Heart right ventricle (tissue), 16 donors: ENCODE results near the gene CTNS. TPM values are rescaled to one million over a fixed set of nuclear protein-coding genes. Genes with fewer than 3 reads are reported as not detected.
A peak's percentile ranks its signal among the peaks of the same experiment; 100 is the strongest.

Experiments used
- ATAC-seq, 8 donors: fragments of 200-7000 bp; cut with Tn5 transposase; one replicate each; pipeline ENCODE4 v1.9.1; 2020; ENCODE audit warnings: mild to moderate bottlenecking in 8 of 8, moderate library complexity in 8 of 8, moderate number of reproducible peaks in 1 of 8
- DNase-seq, 2 donors: peaks; one replicate each; pipeline ENCODE4 v3.0.0-alpha.2; 2020
- H3K27ac ChIP-seq, 10 donors: fragments of 200-600 bp; sonication (generic) in 2 of 10; one replicate each; pipeline versions ENCODE4 v1.5.0 to v1.8.0; 2020 to 2022; ENCODE audit warnings: mild to moderate bottlenecking in 3 of 10
- H3K27me3 ChIP-seq, 7 donors: fragments of 200-600 bp; one replicate each; pipeline ENCODE4 v1.8.0; 2021 to 2022; ENCODE audit warnings: mild to moderate bottlenecking in 2 of 7
- H3K36me3 ChIP-seq, 9 donors: fragments of 200-600 bp; sonication (generic) in 1 of 9; one replicate each; pipeline versions ENCODE4 v1.5.0 to v1.8.0; 2020 to 2022; ENCODE audit warnings: mild to moderate bottlenecking in 2 of 9
- H3K4me1 ChIP-seq, 9 donors: fragments of 200-600 bp; sonication (generic) in 1 of 9; one replicate each; pipeline versions ENCODE4 v1.5.0 to v1.8.0; 2020 to 2022; ENCODE audit warnings: mild to moderate bottlenecking in 4 of 9
- H3K4me3 ChIP-seq, 10 donors: fragments of 200-600 bp; sonication (generic) in 2 of 10; one replicate each; pipeline versions ENCODE4 v1.5.0 to v1.8.0; 2020 to 2022; ENCODE audit warnings: mild to moderate bottlenecking in 7 of 10, moderate library complexity in 2 of 10
- H3K9me3 ChIP-seq, 11 donors: fragments of 200-600 bp in 10 of 11; sonication (generic) in 2 of 11; one replicate each; pipeline versions ENCODE4 v1.5.0 to v1.8.0; 2013 to 2022; ENCODE audit warnings: mild to moderate bottlenecking in 2 of 11, control low read depth in 1 of 11, moderate library complexity in 1 of 11
- CTCF ChIP-seq, 9 donors: fragments of 200-600 bp; sonication (generic) in 2 of 9; IDR thresholded peaks; one replicate each; pipeline versions ENCODE4 v1.5.0 to v1.8.0; 2021 to 2022; ENCODE audit warnings: antibody characterized with exemption in 9 of 9, mild to moderate bottlenecking in 5 of 9, moderate library complexity in 1 of 9
- WGBS, 2 donors: extraction: QIAGEN DNeasy Blood & Tissue Kit; methylation state at CpG; one replicate each; pipeline ENCODE4 v1.1.7; 2013; ENCODE audit warnings: inconsistent platforms in 1 of 2; 5-methylcytosine and 5-hydroxymethylcytosine counted together
- intact Hi-C, 10 donors: fragments of 100-400 bp; cut with DNase I; formaldehyde crosslinking; loops; one replicate each; pipeline versions ENCODE4 v1.11.1 to v1.14.2; 2022
- polyA plus RNA-seq, 2 donors: library from polyadenylated mRNA; stranded (reverse); fragments of 200-250 nt; gene quantifications; one replicate each; pipeline ENCODE4 v1.2.3, GENCODE V29; 2013
- total RNA-seq, 10 donors: library from RNA; stranded (reverse); fragmentation: NEBNext Ultra II Directional in 3 of 10; extraction: Animal tissue kit (Norgen Biotek cat#: 25700) in 3 of 10; gene quantifications; one replicate each; pipeline versions ENCODE4 v1.2.1 to v1.2.4, GENCODE V29; 2021 to 2023
- donor health status: Arrhythmogenic right ventricular cardiomyopathy.
- donor health status: ischemic (EF 13 %, LVEDD 7.1; RV severe dilation, severe dysfunction).
- donor health status: healthy with polysubstance abuse.
- donor health status: DM: no; HTN: yes; CAD: no.
- donor health status: DM: no; HTN: no; CAD: no.
- donor health status: ischemic (EF 25% LVEDD 6.9; RV normal size, moderate dysfunction).
- donor health status: ischemic (EF 25% LVEDD 5.7; RV mildly dilated, moderate dysfunction).
- donor health status: healthy.
- donor health status: DM: yes; HTN: yes; CAD: no.
- donor health status: Ischemic cardiomyopathy.
- donor health status: ischemic (EF 35%, LVEDD 5.7; RV mildly dilated, moderate dysfunction).
- donor health status: nonischemic (EF 11% LVEDD 7.7; RV severe dilation, severe dysfunction).
- donor health status: DM: yes; HTN: yes; CAD: no.
- donor health status: PGD.
- donor health status: ischemic (EF 29% LVEDD 5.4; RV normal size, mild dysfunction).
- donor health status: nonischemic (EF 23%, LVEDD 6.1; RV moderate dilation, normal function).

The CTNS gene
- total and polyA plus RNA-seq, 12 donors, result 5.2 to 11.8 (median 7.6) TPM

GRCh38 chr17:3660311-3660891, 23.8 kb downstream of the CTNS start:
- DNase-seq (peak in 1 of 2 donors; percentile 51), ATAC-seq (peak; percentile 8 to 53 (median 29))
- 69 to 71% methylated on average over 23 of the region's 23 CpGs for WGBS, 2 donors
- H3K27me3 ChIP-seq, result no peaks in the 10 kb centered on the region
- no peak overlapping the region for H3K4me3 ChIP-seq
- peak overlapping the region; percentile 78 to 88 (median 82) for H3K27ac ChIP-seq
- peaks cover 0 to 67% (median 33%) of the 10 kb centered on the region in 9 donors for H3K36me3 ChIP-seq
- peaks cover 21 to 48% (median 36%) of the 10 kb centered on the region in 9 donors for H3K4me1 ChIP-seq
- intact Hi-C loops, result loop anchor here in 1 of 10 donors (10.0 kb wide), 1 partner anchor 126 kb away; no protein-coding TSS in a partner anchor
- no peaks in the 10 kb centered on the region for H3K9me3 ChIP-seq
- no peak for TF ChIP-seq CTCF (IDR thresholded peaks at IDR 0.05)

- Histone ChIP-seq H3K36me3 (peaks cover 0 to 57% (median 33%) of the 10 kb centered on the region in 9 donors), H3K4me3 (no peak overlapping the region), H3K27ac (no peak overlapping the region), H3K9me3 (no peaks in the 10 kb centered on the region), H3K27me3 (no peaks in the 10 kb centered on the region), H3K4me1 (peaks cover 30 to 70% (median 53%) of the 10 kb centered on the region in 9 donors)
- ATAC-seq (no peak), DNase-seq (no peak)
- TF ChIP-seq CTCF (IDR thresholded peaks at IDR 0.05), result no peak
- intact Hi-C loops, result loop anchor here in 1 of 10 donors (10.0 kb wide), 1 partner anchor 129 kb away; no protein-coding TSS in a partner anchor
- WGBS, 2 donors, result 85 to 87% methylated on average over 33 of the region's 33 CpGs
Measured at GRCh38 chr17:3663102-3664011, 26.8 kb downstream of the CTNS start.

GRCh38 chr17:3665834-3666233, 29.3 kb downstream of the CTNS start:
- DNase-seq (peak in 1 of 2 donors; percentile 54), ATAC-seq (peak in 1 of 8 donors; percentile 4)
- Histone ChIP-seq H3K4me1 (peaks cover 16 to 60% (median 42%) of the 10 kb centered on the region in 9 donors), H3K9me3 (no peaks in the 10 kb centered on the region), H3K4me3 (peak overlapping the region in 1 of 10 donors; percentile 89), H3K36me3 (peaks cover 0 to 54% (median 33%) of the 10 kb centered on the region in 9 donors), H3K27ac (peak overlapping the region; percentile 59 to 100 (median 98)), H3K27me3 (no peaks in the 10 kb centered on the region)
- 54 to 61% methylated on average over 5 of the region's 5 CpGs for WGBS, 2 donors
- intact Hi-C loops, result loop anchor here in 2 of 10 donors (2.0 to 10.0 kb wide), 2 partner anchors 29 to 131 kb away; partner anchors contain the start of genes CTNS (in 1 of the 2) and SHPK (in 1 of the 2)
- TF ChIP-seq CTCF (IDR thresholded peaks at IDR 0.05), result no peak

GRCh38 chr17:3666516-3666915, 30.0 kb downstream of the CTNS start:
- intact Hi-C loops, result loop anchor here in 2 of 10 donors (2.0 to 10.0 kb wide), 2 partner anchors 30 to 132 kb away; partner anchors contain the start of genes CTNS (in 1 of the 2) and SHPK (in 1 of the 2)
- H3K36me3 ChIP-seq, result peaks cover 0 to 52% (median 35%) of the 10 kb centered on the region in 9 donors
- peak overlapping the region; percentile 59 to 100 (median 98) for H3K27ac ChIP-seq
- H3K9me3 ChIP-seq, result no peaks in the 10 kb centered on the region
- H3K4me1 ChIP-seq, result peaks cover 14 to 59% (median 42%) of the 10 kb centered on the region in 9 donors
- TF ChIP-seq CTCF (IDR thresholded peaks at IDR 0.05), result no peak
- 57 to 70% methylated on average over 6 of the region's 6 CpGs for WGBS, 2 donors
- peak overlapping the region in 9 of 10 donors; percentile 75 to 99 (median 89) for H3K4me3 ChIP-seq
- ATAC-seq, result no peak
- no peak for DNase-seq
- no peaks in the 10 kb centered on the region for H3K27me3 ChIP-seq
